Measurements from ENCODE around the gene ABCA3. TPM values are rescaled to one million over a fixed set of nuclear protein-coding genes. Genes with fewer than 3 reads are reported as not detected.
A peak's percentile ranks its signal among the peaks of the same experiment; 100 is the strongest.

The ABCA3 gene
- total RNA-seq, 2 donors from 2014 or later = 8.2 to 24.7 TPM

DNA sequence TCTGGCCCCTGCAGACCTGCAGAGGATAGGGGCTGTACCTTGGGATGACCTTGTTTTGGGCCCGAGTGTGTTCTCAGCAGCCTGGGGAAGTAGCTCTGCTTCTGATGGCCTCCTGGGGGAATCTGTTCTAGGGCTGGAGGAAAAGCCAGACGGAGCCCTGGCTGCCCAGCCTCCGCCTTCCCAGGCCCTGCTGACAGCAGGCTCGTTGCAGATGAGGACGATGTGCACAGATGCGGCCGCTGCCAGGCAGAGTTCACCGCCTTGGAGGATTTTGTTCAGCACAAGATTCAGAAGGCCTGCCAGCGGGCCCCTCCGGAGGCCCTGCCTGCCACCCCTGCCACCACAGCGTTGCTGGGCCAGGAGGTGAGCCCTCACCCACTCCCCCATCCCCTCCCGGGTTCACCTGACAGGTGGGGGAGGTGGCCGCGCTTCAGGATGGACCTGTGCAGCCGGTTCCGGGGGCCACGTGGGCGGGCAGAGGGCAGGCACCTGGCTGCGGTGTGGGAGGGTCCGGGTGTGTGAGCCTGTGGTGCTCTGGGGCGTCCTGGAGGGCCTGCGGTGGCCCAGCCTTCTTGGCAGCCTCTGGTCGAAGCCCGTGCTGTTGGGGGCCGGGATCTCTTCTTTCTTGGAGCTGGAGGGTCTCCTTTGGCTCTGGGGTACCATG is 112.2 kb downstream of the ABCA3 start:
- Histone ChIP-seq H3K27ac (no peak overlapping the region), H3K4me3 (no peak overlapping the region), H3K27me3 (replicated peaks; ENCODE audit: insufficient read depth) (no peaks in the 10 kb centered on the region), H3K36me3 (peaks cover 12 to 29% of the 10 kb centered on the region in 2 donors), H3K9me3 (no peaks in the 10 kb centered on the region), H3K4me1 (replicated peaks) (peaks cover 12% of the 10 kb centered on the region)
- TF ChIP-seq POLR2A (IDR thresholded peaks at IDR 0.05) (no peak), POLR2AphosphoS5 (IDR thresholded peaks at IDR 0.05) (peak; percentile 6)
- intact Hi-C loops (cut with DNase I) = no loop called here
- DNase-seq (ENCODE audit: low spot score) = no peak
- 56% methylated on average over 25 of the region's 25 CpGs for WGBS

GRCh38 chr16:2226918-2227317 is 113.6 kb downstream of the ABCA3 start:
- Histone ChIP-seq H3K4me1 (replicated peaks) (peaks cover 12% of the 10 kb centered on the region), H3K27ac (no peak overlapping the region), H3K9me3 (no peaks in the 10 kb centered on the region), H3K4me3 (no peak overlapping the region), H3K27me3 (replicated peaks; ENCODE audit: insufficient read depth) (no peaks in the 10 kb centered on the region), H3K36me3 (peaks cover 8 to 15% of the 10 kb centered on the region in 2 donors)
- no peak for DNase-seq (ENCODE audit: low spot score)
- TF ChIP-seq POLR2AphosphoS5 (IDR thresholded peaks at IDR 0.05) (no peak), POLR2A (IDR thresholded peaks at IDR 0.05) (no peak)
- TF ChIP-seq, protein P1, sequence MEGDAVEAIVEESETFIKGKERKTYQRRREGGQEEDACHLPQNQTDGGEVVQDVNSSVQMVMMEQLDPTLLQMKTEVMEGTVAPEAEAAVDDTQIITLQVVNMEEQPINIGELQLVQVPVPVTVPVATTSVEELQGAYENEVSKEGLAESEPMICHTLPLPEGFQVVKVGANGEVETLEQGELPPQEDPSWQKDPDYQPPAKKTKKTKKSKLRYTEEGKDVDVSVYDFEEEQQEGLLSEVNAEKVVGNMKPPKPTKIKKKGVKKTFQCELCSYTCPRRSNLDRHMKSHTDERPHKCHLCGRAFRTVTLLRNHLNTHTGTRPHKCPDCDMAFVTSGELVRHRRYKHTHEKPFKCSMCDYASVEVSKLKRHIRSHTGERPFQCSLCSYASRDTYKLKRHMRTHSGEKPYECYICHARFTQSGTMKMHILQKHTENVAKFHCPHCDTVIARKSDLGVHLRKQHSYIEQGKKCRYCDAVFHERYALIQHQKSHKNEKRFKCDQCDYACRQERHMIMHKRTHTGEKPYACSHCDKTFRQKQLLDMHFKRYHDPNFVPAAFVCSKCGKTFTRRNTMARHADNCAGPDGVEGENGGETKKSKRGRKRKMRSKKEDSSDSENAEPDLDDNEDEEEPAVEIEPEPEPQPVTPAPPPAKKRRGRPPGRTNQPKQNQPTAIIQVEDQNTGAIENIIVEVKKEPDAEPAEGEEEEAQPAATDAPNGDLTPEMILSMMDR (IDR thresholded peaks at IDR 0.05) = no peak
- intact Hi-C loops (cut with DNase I) = no loop called here
- WGBS = 93% methylated on average over 6 of the region's 6 CpGs

DNA sequence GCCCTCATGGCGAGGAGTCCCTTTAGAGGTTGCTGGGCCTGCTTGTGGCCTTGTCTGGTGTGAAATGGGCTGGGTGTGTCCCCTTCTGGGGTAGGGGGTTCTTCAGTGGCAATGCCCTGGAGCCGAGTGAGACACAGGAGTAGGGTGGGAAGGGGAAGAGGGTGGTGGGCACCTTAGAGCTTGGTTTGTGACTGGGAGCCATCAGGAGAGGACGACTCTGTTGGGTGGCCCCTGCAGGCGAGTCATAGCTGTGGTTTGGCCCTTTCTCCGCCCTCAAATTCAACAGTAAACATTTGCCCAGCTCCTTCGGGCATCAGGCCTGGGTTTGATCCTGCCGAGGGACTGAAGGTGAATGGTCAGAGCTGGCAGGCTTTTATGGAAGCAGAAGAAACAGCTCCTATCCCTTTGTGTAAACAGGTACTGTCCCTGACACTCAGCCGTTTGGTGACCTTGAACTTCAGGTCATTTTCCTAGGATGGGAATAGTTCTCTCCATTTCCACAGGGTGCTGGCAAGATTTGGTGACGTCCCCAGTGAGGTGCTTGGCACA is 114.2 kb downstream of the ABCA3 start:
- intact Hi-C loops (cut with DNase I) = no loop called here
- peaks cover 8 to 13% of the 10 kb centered on the region in 2 donors for H3K36me3 ChIP-seq
- H3K9me3 ChIP-seq = no peaks in the 10 kb centered on the region
- peak overlapping the region; percentile 32 to 50 for H3K27ac ChIP-seq
- no peak for DNase-seq (ENCODE audit: low spot score)
- TF ChIP-seq POLR2AphosphoS5 (IDR thresholded peaks at IDR 0.05) = peak; percentile 5
- TF ChIP-seq, protein P1 (IDR thresholded peaks at IDR 0.05) = no peak
- H3K4me1 ChIP-seq (replicated peaks) = peaks cover 12% of the 10 kb centered on the region
- H3K4me3 ChIP-seq = no peak overlapping the region
- no peaks in the 10 kb centered on the region for H3K27me3 ChIP-seq (replicated peaks; ENCODE audit: insufficient read depth)
- 55% methylated on average over 9 of the region's 9 CpGs for WGBS

MicroRNA genes within 50 kb of the gene (microRNA counts, 767-probe panel; counts per million panel counts)
- 431 to 1,117 counts per million in 2 donors for microRNA hsa-miR-940

Small RNA genes lying within 50 kb of the gene (microRNA-seq; reads per million reads assigned to microRNA genes)
- not detected for gene MIR3677
- gene MIR4717 = not detected

Small RNA genes lying within 50 kb of the gene (small RNA-seq; reads per million reads assigned to genes)
- 0 reads per million in 2 donors for gene MIR3677
- gene MIR4717 = 0 reads per million in 2 donors

Other genes with a start within 250 kb of the ABCA3 start
- 100 to 1,000 TPM; 205 to 349 TPM for gene PKD1, start 204.8 kb downstream of the ABCA3 start, total RNA-seq
- 1 to 10 TPM; 1.8 to 5.1 TPM for gene RAB26, start 192.1 kb downstream of the ABCA3 start, total RNA-seq
- 10 to 100 TPM; 40.0 to 51.5 TPM for gene TRAF7, start 184.9 kb downstream of the ABCA3 start, total RNA-seq
- 1 to 10 TPM in 1 of 2 donors, under 1 TPM in 1; 0.77 to 5.3 TPM for gene CASKIN1, start 144.1 kb downstream of the ABCA3 start, total RNA-seq
- 100 to 1,000 TPM in 1 of 2 donors, 10 to 100 TPM in 1; 55.9 to 110 TPM for gene MLST8, start 135.3 kb downstream of the ABCA3 start, total RNA-seq
- gene BRICD5, start 129.9 kb downstream of the ABCA3 start, total RNA-seq = 10 to 100 TPM; 18.4 to 26.2 TPM
- gene PGP, start 125.9 kb downstream of the ABCA3 start, total RNA-seq = 10 to 100 TPM; 12.7 to 23.7 TPM
- gene E4F1, start 117.1 kb downstream of the ABCA3 start, total RNA-seq = 10 to 100 TPM; 38.7 to 69.1 TPM
- gene DNASE1L2, start 104.3 kb downstream of the ABCA3 start, total RNA-seq = 1 to 10 TPM in 1 of 2 donors, under 1 TPM in 1; 0.77 to 4.6 TPM
- gene ECI1, start 89.1 kb downstream of the ABCA3 start, total RNA-seq = 10 to 100 TPM; 48.5 to 87.0 TPM
- gene RNPS1, start 72.6 kb downstream of the ABCA3 start, total RNA-seq = 100 to 1,000 TPM; 163 to 241 TPM
- 1 to 10 TPM; 7.3 to 8.0 TPM for gene CCNF, start 88.7 kb upstream of the ABCA3 start, total RNA-seq
- gene TEDC2, start 119.4 kb upstream of the ABCA3 start, total RNA-seq = 10 to 100 TPM in 1 of 2 donors, 1 to 10 TPM in 1; 3.0 to 12.1 TPM
- 1 to 10 TPM in 1 of 2 donors, not detected in 1; 1.4 TPM for gene NTN3, start 130.6 kb upstream of the ABCA3 start, total RNA-seq
- gene TBC1D24, start 134.4 kb upstream of the ABCA3 start, total RNA-seq = 10 to 100 TPM; 22.4 to 26.2 TPM
- gene ATP6V0C, start 173.2 kb upstream of the ABCA3 start, total RNA-seq = 100 to 1,000 TPM; 114 to 164 TPM
- 10 to 100 TPM; 41.4 to 78.1 TPM for gene AMDHD2, start 179.6 kb upstream of the ABCA3 start, total RNA-seq
- 1 to 10 TPM; 1.3 to 8.1 TPM for gene CEMP1, start 190.7 kb upstream of the ABCA3 start, total RNA-seq
- 10 to 100 TPM; 33.1 to 73.2 TPM for gene PDPK1, start 197.3 kb upstream of the ABCA3 start, total RNA-seq

Data from prostate gland (tissue), 2 donors.